ENCODE measurements around the gene HGF. TPM values are rescaled to one million over a fixed set of nuclear protein-coding genes. Genes with fewer than 3 reads are reported as not detected.

HGF gene
- total RNA-seq, 1 donor from 2014 or later, result not detected

DNA sequence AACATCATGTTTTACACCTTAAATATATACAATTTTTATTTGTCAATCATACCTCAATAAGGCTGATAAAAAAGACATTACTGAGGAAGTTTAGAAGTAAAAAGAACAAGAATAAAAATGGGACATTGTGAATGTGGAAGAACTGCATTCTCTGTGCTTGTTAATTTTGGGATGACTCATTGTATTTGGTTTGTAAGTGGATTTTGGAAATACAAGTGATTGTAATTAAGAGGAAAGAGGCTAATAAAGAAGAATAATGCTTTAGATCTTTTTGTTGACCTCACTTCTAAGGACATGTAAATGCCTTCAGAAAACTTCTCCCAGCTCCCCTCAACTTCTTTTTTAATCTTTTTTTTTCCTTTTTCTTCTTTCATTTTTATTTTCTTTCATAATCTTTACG, 76.0 kb downstream of the HGF start:
- peaks cover 5% of the 10 kb centered on the region for H3K4me1 Mint-ChIP-seq (ENCODE audit: low read depth, unreplicated experiment)
- no peak overlapping the region for H3K27ac Mint-ChIP-seq (ENCODE audit: unreplicated experiment)
- DNase-seq (ENCODE audit: low read depth) (no peak), FAIRE-seq (no peak)
- H2AFZ ChIP-seq (ENCODE audit: low read depth, low read length), result no peak overlapping the region
- H3K36me3 Mint-ChIP-seq (ENCODE audit: low read depth, unreplicated experiment), result no peaks in the 10 kb centered on the region
- no peaks in the 10 kb centered on the region for H3K27me3 Mint-ChIP-seq (ENCODE audit: low read depth, unreplicated experiment)
- TF ChIP-seq, protein P1, sequence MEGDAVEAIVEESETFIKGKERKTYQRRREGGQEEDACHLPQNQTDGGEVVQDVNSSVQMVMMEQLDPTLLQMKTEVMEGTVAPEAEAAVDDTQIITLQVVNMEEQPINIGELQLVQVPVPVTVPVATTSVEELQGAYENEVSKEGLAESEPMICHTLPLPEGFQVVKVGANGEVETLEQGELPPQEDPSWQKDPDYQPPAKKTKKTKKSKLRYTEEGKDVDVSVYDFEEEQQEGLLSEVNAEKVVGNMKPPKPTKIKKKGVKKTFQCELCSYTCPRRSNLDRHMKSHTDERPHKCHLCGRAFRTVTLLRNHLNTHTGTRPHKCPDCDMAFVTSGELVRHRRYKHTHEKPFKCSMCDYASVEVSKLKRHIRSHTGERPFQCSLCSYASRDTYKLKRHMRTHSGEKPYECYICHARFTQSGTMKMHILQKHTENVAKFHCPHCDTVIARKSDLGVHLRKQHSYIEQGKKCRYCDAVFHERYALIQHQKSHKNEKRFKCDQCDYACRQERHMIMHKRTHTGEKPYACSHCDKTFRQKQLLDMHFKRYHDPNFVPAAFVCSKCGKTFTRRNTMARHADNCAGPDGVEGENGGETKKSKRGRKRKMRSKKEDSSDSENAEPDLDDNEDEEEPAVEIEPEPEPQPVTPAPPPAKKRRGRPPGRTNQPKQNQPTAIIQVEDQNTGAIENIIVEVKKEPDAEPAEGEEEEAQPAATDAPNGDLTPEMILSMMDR (IDR thresholded peaks at IDR 0.05; ENCODE audit: insufficient read depth, low read depth, low read length), result no peak
- TF ChIP-seq EZH2 (IDR thresholded peaks at IDR 0.05; ENCODE audit: insufficient read depth, low read length), result no peak
- no peaks in the 10 kb centered on the region for H3K79me2 ChIP-seq (ENCODE audit: insufficient read depth, low read length)
- no peak overlapping the region for H3K9ac ChIP-seq (ENCODE audit: low read length)
- no peak overlapping the region for H3K4me3 ChIP-seq (ENCODE audit: insufficient read depth, low read depth, low read length)
- no peak overlapping the region for H3K4me3 Mint-ChIP-seq (ENCODE audit: unreplicated experiment)
- H3K4me2 ChIP-seq (ENCODE audit: low read length), result no peak overlapping the region
- H3K27ac ChIP-seq (ENCODE audit: low read depth, low read length), result no peak overlapping the region
- peaks cover 3% of the 10 kb centered on the region for H3K9me3 Mint-ChIP-seq (ENCODE audit: unreplicated experiment)
- H3K9me3 ChIP-seq (ENCODE audit: insufficient read depth, low read depth, low read length), result no peaks in the 10 kb centered on the region
- peaks cover 14% of the 10 kb centered on the region for H3K4me1 ChIP-seq (ENCODE audit: insufficient read depth, low read length)
- H3K27me3 ChIP-seq (ENCODE audit: insufficient read depth, low read length), result no peaks in the 10 kb centered on the region
- no peaks in the 10 kb centered on the region for H3K36me3 ChIP-seq (ENCODE audit: insufficient read depth, low read length)
- H4K20me1 ChIP-seq (ENCODE audit: insufficient read depth, low read length), result no peaks in the 10 kb centered on the region

DNA sequence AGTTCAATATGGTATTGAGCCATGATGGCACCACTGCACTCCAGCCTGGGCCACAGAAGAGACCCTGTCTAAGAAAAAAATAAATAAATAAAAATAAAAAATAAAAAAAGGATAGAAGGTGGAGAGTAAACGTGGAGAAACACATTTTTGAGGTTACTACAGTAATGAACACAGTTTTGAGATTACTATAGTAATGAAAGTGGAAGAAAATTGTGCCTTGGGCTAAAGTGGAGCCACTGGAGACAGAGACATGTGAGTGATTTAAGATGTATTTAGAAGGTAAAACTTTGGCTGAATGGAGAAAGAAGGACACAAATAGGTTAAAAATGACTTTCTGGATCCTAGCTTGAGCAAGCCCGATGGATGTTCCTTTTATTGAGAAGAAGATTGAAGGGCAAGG, 76.8 kb downstream of the HGF start:
- TF ChIP-seq, protein P1 (IDR thresholded peaks at IDR 0.05; ENCODE audit: insufficient read depth, low read depth, low read length), result no peak
- TF ChIP-seq EZH2 (IDR thresholded peaks at IDR 0.05; ENCODE audit: insufficient read depth, low read length), result no peak
- Histone ChIP-seq H3K4me3 (ENCODE audit: insufficient read depth, low read depth, low read length) (no peak overlapping the region), H3K27me3 (ENCODE audit: insufficient read depth, low read length) (no peaks in the 10 kb centered on the region), H3K79me2 (ENCODE audit: insufficient read depth, low read length) (no peaks in the 10 kb centered on the region), H3K36me3 (ENCODE audit: insufficient read depth, low read length) (no peaks in the 10 kb centered on the region), H4K20me1 (ENCODE audit: insufficient read depth, low read length) (no peaks in the 10 kb centered on the region), H3K9me3 (ENCODE audit: insufficient read depth, low read depth, low read length) (no peaks in the 10 kb centered on the region), H2AFZ (ENCODE audit: low read depth, low read length) (no peak overlapping the region), H3K27ac (ENCODE audit: low read depth, low read length) (peak overlapping the region; percentile 34), H3K9ac (ENCODE audit: low read length) (no peak overlapping the region), H3K4me1 (ENCODE audit: insufficient read depth, low read length) (peaks cover 14% of the 10 kb centered on the region), H3K4me2 (ENCODE audit: low read length) (no peak overlapping the region)
- FAIRE-seq (no peak), DNase-seq (ENCODE audit: low read depth) (no peak)
- Mint-ChIP-seq H3K9me3 (ENCODE audit: unreplicated experiment) (peaks cover 3% of the 10 kb centered on the region), H3K36me3 (ENCODE audit: low read depth, unreplicated experiment) (no peaks in the 10 kb centered on the region), H3K27me3 (ENCODE audit: low read depth, unreplicated experiment) (no peaks in the 10 kb centered on the region), H3K27ac (ENCODE audit: unreplicated experiment) (no peak overlapping the region), H3K4me3 (ENCODE audit: unreplicated experiment) (no peak overlapping the region), H3K4me1 (ENCODE audit: low read depth, unreplicated experiment) (peaks cover 5% of the 10 kb centered on the region)

DNA sequence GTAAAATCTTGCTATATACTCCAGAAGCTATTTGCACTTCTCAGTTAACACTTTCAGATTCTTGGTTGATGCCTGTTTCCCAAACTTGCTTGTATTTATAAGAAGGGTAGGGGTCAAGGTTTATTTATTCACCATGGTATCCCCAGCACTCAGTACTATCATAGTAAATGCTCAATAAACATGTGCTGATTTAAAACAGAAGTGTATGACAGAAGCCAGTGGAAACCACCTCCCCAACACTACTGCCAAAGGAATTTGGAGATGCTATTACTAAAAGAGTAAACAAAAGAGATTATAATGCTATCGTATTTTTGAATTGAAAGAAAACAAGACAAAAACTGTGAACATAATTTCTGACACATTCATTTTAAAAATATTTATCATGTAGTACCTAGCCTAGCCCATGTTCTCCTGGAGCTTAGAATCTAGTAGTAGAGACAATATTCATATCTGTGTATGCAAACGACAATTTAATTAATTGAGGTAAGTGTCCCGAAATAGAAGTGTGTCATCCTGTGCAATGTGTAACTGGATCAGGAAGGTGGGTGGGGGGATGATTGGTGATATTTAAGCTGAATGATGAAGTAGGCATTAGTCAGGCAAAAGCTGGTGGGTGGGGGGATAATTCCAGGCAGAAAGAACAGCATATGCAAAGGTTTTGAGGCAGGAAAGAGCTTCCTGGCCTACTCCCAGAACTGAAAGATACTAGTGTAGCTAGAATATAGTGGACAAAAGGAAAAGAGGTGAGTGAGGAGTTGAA, 77.5 kb downstream of the HGF start:
- Mint-ChIP-seq H3K27ac (ENCODE audit: unreplicated experiment) (no peak overlapping the region), H3K4me1 (ENCODE audit: low read depth, unreplicated experiment) (peaks cover 5% of the 10 kb centered on the region), H3K9me3 (ENCODE audit: unreplicated experiment) (peaks cover 3% of the 10 kb centered on the region), H3K27me3 (ENCODE audit: low read depth, unreplicated experiment) (no peaks in the 10 kb centered on the region), H3K36me3 (ENCODE audit: low read depth, unreplicated experiment) (no peaks in the 10 kb centered on the region), H3K4me3 (ENCODE audit: unreplicated experiment) (no peak overlapping the region)
- Histone ChIP-seq H4K20me1 (ENCODE audit: insufficient read depth, low read length) (no peaks in the 10 kb centered on the region), H3K27ac (ENCODE audit: low read depth, low read length) (peak overlapping the region; percentile 34), H3K9me3 (ENCODE audit: insufficient read depth, low read depth, low read length) (no peaks in the 10 kb centered on the region), H2AFZ (ENCODE audit: low read depth, low read length) (peak overlapping the region; percentile 3), H3K4me3 (ENCODE audit: insufficient read depth, low read depth, low read length) (no peak overlapping the region), H3K4me2 (ENCODE audit: low read length) (peak overlapping the region; percentile 9), H3K9ac (ENCODE audit: low read length) (no peak overlapping the region), H3K79me2 (ENCODE audit: insufficient read depth, low read length) (no peaks in the 10 kb centered on the region), H3K36me3 (ENCODE audit: insufficient read depth, low read length) (no peaks in the 10 kb centered on the region), H3K4me1 (ENCODE audit: insufficient read depth, low read length) (peaks cover 14% of the 10 kb centered on the region), H3K27me3 (ENCODE audit: insufficient read depth, low read length) (no peaks in the 10 kb centered on the region)
- TF ChIP-seq, protein P1 (IDR thresholded peaks at IDR 0.05; ENCODE audit: insufficient read depth, low read depth, low read length), result no peak
- no peak for TF ChIP-seq EZH2 (IDR thresholded peaks at IDR 0.05; ENCODE audit: insufficient read depth, low read length)
- no peak for FAIRE-seq
- peak; percentile 87 for DNase-seq (ENCODE audit: low read depth)
